ENCODE results near the gene CNTN4.

DNA sequence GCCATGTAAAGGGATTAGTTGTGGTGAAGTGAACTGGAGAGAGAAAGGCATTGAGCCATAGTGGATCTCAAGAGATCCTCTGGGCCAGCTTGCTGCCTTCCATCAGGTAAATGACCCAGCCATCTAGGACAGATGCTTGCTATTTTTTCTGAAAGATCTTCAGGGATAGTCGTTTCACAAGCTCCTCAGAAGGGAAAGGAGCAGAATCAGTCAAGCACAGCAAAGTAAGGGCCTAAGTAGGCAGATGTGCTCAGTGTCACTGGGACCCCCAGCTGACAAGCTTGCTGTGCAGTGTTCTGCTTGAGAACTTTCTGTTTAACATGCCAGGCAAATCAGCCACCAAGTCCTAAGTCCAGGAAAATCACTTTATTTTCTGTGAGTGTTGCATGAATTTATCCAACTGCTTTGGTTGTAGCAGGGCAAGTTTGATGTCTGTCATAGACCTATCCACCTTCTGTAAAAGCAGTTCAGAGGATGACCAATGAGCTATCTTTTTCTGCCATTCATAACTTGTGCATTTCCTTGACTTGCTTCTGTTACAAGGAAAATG, 691.7 kb downstream of the CNTN4 start:
- TF ChIP-seq CTCF (IDR thresholded peaks at IDR 0.05) (no peak), POLR2A (IDR thresholded peaks at IDR 0.05) (no peak)
